ENCODE data around the gene OMD.
"Not testable (repeated sequence)": the region's sequence is repeated elsewhere in the genome, so short reads cannot be mapped to it uniquely, and the experiment has no call there.

OMD gene

DNA sequence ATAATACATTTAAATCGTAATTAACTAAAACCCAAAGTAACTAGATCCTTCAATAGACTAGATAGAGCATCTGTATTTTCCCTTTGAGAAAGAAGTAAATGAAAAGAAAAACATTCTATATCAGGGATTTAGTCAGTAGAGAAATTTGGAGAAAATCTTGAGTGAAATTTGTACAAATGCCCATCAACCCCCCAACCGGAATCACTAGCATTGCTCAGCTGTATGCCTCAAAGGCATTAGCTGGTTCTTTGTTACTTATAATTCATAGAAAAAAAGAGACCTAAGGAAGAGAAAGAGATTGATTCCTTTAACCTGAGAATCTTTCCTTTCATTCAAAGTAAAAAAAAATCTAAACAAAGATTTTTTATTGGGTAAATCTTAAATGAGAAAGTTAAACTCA lies 659 bp downstream of the OMD start:
- no peak overlapping the region for H3K4me3 ChIP-seq (ENCODE audit: low read length)
- no peak overlapping the region for H2AFZ ChIP-seq (ENCODE audit: low read depth, low read length)
- no peak for TF ChIP-seq EZH2phosphoT487 (IDR thresholded peaks at IDR 0.05; ENCODE audit: low read depth)
- TF ChIP-seq, protein P1, sequence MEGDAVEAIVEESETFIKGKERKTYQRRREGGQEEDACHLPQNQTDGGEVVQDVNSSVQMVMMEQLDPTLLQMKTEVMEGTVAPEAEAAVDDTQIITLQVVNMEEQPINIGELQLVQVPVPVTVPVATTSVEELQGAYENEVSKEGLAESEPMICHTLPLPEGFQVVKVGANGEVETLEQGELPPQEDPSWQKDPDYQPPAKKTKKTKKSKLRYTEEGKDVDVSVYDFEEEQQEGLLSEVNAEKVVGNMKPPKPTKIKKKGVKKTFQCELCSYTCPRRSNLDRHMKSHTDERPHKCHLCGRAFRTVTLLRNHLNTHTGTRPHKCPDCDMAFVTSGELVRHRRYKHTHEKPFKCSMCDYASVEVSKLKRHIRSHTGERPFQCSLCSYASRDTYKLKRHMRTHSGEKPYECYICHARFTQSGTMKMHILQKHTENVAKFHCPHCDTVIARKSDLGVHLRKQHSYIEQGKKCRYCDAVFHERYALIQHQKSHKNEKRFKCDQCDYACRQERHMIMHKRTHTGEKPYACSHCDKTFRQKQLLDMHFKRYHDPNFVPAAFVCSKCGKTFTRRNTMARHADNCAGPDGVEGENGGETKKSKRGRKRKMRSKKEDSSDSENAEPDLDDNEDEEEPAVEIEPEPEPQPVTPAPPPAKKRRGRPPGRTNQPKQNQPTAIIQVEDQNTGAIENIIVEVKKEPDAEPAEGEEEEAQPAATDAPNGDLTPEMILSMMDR (IDR thresholded peaks at IDR 0.05; ENCODE audit: low read depth, low read length): no peak
- H3K79me2 ChIP-seq (ENCODE audit: low read length): no peaks in the 10 kb centered on the region
- H3K27ac ChIP-seq (ENCODE audit: low read length): no peak overlapping the region
- H3K4me2 ChIP-seq (ENCODE audit: low read length): no peak overlapping the region
- no peak overlapping the region for H3K9ac ChIP-seq (ENCODE audit: low read length)
- peaks cover 9% of the 10 kb centered on the region for H3K4me1 ChIP-seq (ENCODE audit: low read length)
- H3K9me3 ChIP-seq (ENCODE audit: insufficient read depth, low read length): no peaks in the 10 kb centered on the region
- no peaks in the 10 kb centered on the region for H4K20me1 ChIP-seq (ENCODE audit: insufficient read depth, low read length)
- no peaks in the 10 kb centered on the region for H3K36me3 ChIP-seq (replicated peaks; ENCODE audit: low read depth, low read length)
- H3K27me3 ChIP-seq (ENCODE audit: low read depth, low read length): no peaks in the 10 kb centered on the region

DNA sequence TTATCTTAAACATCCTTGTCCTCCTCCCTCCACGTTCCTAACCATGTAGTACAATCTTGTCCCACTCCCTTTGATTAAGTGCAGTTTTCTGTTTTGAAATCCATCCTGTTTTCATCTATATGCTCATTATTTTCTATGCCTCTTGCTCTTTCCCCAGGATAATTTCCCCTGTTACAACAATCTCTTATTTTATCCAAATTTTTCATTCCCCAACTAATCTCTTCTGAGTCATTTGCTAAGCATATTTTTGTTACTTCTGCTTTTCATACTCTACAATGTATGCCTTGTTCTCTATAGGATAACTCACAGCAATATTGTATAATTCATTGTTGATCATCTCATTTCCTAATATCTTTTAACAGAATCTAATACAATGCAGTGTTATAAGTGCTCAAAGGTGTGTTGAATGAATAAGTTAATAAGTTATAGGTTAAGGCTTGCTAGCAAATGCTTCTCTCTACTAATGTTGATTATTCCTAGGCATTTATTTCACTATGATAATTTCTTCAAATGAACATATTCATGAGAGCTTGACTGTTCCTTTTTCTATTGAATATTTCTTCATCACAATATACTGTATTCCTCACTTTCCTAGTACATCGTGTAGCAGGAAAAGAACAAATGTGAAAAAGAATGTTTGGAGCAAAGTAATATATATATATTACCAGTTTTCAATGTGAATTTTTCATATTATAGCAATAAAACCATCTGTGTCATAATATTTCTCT lies 1.5 kb downstream of the OMD start:
- Histone ChIP-seq H3K4me2 (ENCODE audit: low read length) (peak overlapping the region; percentile 11; the same call in 1 of the 2 replicates), H3K36me3 (replicated peaks; ENCODE audit: low read depth, low read length) (no peaks in the 10 kb centered on the region)

DNA sequence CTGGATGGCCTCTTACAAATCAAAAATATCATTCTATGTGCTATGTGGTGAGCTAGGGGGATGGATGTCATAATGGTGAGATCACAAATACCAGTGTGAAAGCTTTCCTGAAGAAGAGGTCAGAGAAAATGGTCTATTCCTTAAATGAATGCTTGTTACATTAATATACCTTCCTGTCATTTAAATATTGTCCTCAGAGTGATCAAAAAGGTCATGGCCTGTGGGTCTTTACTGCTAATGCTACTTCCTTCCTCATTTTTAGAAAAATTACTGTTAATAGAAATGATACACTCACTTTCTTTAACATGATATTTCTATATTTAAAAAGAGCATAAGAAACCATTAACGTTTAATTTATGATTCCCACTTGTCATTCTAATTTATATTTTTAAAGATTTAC lies 9.7 kb downstream of the OMD start:
- TF ChIP-seq, protein P1 (IDR thresholded peaks at IDR 0.05; ENCODE audit: low read depth, low read length): no peak
- TF ChIP-seq EZH2phosphoT487 (IDR thresholded peaks at IDR 0.05; ENCODE audit: low read depth): no peak
- H3K4me3 ChIP-seq (ENCODE audit: low read length): no peak overlapping the region
- no peaks in the 10 kb centered on the region for H4K20me1 ChIP-seq (ENCODE audit: insufficient read depth, low read length)
- H3K36me3 ChIP-seq (replicated peaks; ENCODE audit: low read depth, low read length): peaks cover 3% of the 10 kb centered on the region
- H3K9me3 ChIP-seq (ENCODE audit: insufficient read depth, low read length): no peaks in the 10 kb centered on the region
- no peak overlapping the region for H3K9ac ChIP-seq (ENCODE audit: low read length)
- H3K27me3 ChIP-seq (ENCODE audit: low read depth, low read length): no peaks in the 10 kb centered on the region
- H3K79me2 ChIP-seq (ENCODE audit: low read length): no peaks in the 10 kb centered on the region
- peaks cover 11% of the 10 kb centered on the region for H3K4me1 ChIP-seq (ENCODE audit: low read length)
- H2AFZ ChIP-seq (ENCODE audit: low read depth, low read length): no peak overlapping the region
- H3K4me2 ChIP-seq (ENCODE audit: low read length): no peak overlapping the region
- no peak overlapping the region for H3K27ac ChIP-seq (ENCODE audit: low read length)

More for the DNA sequence above, 1.5 kb downstream of the OMD start:
- H3K4me1 ChIP-seq (ENCODE audit: low read length): peaks cover 9% of the 10 kb centered on the region
- H3K4me3 ChIP-seq (ENCODE audit: low read length): no peak overlapping the region
- no peak overlapping the region for H3K27ac ChIP-seq (ENCODE audit: low read length)
- no peaks in the 10 kb centered on the region for H3K9me3 ChIP-seq (ENCODE audit: insufficient read depth, low read length)
- H3K27me3 ChIP-seq (ENCODE audit: low read depth, low read length): no peaks in the 10 kb centered on the region
- no peak overlapping the region for H2AFZ ChIP-seq (ENCODE audit: low read depth, low read length)
- H4K20me1 ChIP-seq (ENCODE audit: insufficient read depth, low read length): no peaks in the 10 kb centered on the region
- H3K79me2 ChIP-seq (ENCODE audit: low read length): no peaks in the 10 kb centered on the region
- TF ChIP-seq, protein P1 (IDR thresholded peaks at IDR 0.05; ENCODE audit: low read depth, low read length): no peak
- TF ChIP-seq EZH2phosphoT487 (IDR thresholded peaks at IDR 0.05; ENCODE audit: low read depth): no peak
- H3K9ac ChIP-seq (ENCODE audit: low read length): no peak overlapping the region

DNA sequence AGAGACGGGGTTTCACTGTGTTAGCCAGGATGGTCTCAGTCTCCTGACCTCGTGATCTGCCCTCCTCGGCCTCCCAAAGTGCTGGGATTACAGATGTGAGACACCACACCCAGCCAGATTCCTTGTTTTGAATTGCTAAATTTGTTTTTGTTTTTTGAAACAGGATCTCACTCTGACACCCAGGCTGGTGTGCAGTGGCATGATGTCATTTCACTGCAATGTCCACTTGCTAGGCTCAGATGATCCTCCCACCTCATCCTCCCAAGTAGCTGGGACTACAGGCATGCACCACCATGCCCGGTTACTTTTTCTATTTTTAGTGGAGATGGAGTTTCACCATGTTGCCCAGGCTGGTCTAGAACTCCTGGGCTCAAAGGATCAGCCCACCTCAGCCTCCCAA lies 13.1 kb downstream of the OMD start:
- not testable (repeated sequence) for H4K20me1 ChIP-seq (ENCODE audit: insufficient read depth, low read length); H3K4me3 ChIP-seq (ENCODE audit: low read length); H3K4me2 ChIP-seq (ENCODE audit: low read length); H3K27me3 ChIP-seq (ENCODE audit: low read depth, low read length); H3K27ac ChIP-seq (ENCODE audit: low read length); H3K79me2 ChIP-seq (ENCODE audit: low read length); H3K36me3 ChIP-seq (replicated peaks; ENCODE audit: low read depth, low read length); H3K9me3 ChIP-seq (ENCODE audit: insufficient read depth, low read length); H2AFZ ChIP-seq (ENCODE audit: low read depth, low read length); H3K9ac ChIP-seq (ENCODE audit: low read length)
- H3K4me1 ChIP-seq (ENCODE audit: low read length): peaks cover 19% of the 10 kb centered on the region
